GM19324 (cell line): ENCODE data around the gene POU2AF3.
"Not testable (repeated sequence)": the region's sequence is repeated elsewhere in the genome, so short reads cannot be mapped to it uniquely, and the experiment has no call there.

Experiments
- ATAC-seq: cut with Tn5 transposase; IDR thresholded peaks from one replicate; pipeline ENCODE4 v1.9.1; 2021; ENCODE audit warnings: mild to moderate bottlenecking, moderate library complexity; ENCODE audit not compliant: unreplicated experiment, low FRiP score

POU2AF3 gene

DNA sequence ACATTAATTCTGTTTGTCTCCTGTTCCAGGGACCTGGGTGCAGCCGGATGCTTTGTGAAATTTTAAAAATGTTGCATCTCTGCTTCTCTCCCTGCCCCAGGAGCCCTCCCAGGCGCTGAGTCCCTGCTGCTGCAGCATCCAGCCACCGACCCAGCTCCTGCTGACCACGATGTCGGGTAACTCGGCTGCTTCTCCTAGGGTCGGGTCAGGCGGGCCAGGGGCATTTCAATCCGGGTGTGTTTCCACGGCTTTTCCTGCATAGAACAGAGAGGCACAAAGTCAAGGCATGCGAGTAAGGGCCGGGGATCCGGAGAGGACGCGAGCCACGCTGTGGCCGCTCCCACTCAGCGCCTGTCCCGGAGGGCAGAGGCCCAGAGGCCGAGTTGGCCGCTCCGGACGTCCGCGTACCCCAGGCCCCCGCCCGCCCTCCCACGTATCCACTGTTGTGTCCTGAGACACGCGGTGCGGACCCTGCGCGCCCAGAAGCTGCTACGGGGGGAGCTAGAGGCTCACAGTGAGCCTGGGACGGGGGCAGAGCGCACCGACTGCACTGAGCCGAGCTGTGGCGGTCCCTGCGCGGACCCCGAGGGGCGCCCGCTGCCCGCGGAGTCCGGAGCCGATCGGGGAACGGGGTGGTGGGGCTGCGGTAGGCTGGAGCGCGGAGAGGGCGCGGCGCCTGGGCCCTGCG lies at the start of gene POU2AF3:
POU2AF3 (plus strand) TSS at position 134 of the 688 bp plus-strand sequence; CDS start at position 170, 36 bp downstream.
- ATAC-seq, result no peak

DNA sequence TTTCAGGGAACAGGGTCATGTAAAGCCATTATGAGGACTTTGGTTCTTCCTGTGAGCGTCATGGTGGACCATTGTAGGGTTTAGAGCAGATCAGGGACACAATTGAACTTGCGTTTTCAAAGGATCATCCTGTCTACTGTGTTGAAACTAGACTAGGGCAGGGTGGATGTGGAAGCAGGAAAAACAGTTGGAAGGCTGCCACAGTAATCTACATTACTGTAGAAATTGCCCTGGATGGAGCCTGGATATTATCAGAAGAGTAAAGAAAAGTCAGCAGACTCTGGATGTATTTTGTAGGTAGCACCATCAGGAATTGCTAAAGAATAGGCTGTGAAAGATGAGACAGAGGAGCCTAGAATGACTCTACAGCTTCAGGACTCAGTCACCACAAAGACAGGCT lies 47.4 kb upstream of the POU2AF3 start:
- no peak for ATAC-seq

DNA sequence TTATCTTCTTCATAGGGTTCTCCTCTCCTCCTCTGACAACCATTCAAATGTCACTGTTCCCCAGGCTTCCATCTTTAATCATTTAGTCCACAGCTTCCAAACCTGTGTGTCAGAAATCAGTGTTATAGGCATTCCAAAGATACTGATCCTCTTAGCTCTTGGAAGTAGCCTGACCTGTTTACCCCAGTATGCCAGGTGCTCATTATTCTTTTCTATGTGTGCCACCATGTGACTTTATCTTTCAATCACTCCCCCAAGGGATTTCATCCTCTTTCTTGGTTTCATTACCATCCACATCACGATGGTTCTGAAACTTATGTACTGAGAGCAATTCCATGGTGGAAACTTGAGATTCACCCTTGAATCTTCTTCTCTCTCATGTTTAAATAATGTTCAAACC lies 45.2 kb upstream of the POU2AF3 start:
- ATAC-seq, result no peak

DNA sequence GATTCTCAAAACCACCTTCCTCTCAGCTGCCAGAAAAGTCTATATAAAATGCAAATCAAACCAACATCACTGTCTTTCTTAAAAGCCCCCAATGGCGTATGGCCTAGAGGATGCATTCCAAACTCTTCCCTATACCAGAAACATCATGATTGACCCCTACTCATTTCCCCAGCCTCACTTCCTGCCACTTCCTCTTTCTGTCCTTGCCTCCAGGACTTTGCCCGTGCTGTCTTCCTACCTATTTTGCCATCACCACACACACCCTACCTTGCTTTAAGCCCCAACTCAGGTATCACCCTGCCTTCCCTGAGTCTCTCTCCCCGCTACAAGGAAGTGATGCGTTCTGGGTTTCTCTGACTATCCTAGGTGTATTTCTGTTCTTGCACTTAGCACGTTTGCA lies 44.7 kb upstream of the POU2AF3 start:
- no peak for ATAC-seq

DNA sequence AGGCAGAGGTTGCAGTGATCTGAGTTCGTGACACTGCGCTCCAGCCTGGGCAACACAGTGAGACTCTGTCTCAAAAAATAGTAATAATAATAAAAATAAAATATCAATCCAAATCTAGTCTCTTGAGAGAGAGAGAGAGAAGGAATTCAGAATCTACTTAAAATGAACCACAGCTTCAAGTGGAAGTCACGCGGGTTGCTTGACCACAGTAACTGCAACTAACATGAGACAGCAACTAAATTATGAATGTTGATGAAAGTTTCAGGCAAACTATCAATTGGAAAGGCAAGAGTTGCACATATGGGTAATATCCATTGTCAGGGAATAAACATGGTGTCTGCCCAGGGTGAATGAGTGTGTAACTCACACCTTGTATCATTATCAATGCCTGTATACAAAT lies 40.3 kb upstream of the POU2AF3 start:
- ATAC-seq, result no peak

GRCh38 chr11:111259896-111260295 lies 38.5 kb upstream of the POU2AF3 start:
- ATAC-seq, result no peak

DNA sequence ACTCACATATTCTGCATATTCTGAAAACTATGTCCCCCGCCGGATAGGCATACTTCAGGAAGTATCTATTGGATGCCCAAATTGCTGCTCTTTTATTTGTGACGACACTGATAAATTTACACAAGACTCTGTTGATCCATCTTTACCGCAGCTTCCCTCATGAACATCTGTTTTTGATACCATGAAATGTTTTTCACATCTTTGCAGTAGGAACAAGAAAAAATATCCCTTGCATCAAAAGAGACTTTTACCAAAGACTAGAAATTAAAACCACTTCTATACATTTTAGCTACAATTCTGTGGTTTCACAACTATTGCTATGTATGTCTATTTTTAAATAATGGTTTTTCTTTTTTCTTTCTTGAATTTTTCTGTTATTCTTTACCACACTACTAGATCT lies 37.5 kb upstream of the POU2AF3 start:
- no peak for ATAC-seq

GRCh38 chr11:111264646-111265045 lies 33.7 kb upstream of the POU2AF3 start:
- no peak for ATAC-seq

DNA sequence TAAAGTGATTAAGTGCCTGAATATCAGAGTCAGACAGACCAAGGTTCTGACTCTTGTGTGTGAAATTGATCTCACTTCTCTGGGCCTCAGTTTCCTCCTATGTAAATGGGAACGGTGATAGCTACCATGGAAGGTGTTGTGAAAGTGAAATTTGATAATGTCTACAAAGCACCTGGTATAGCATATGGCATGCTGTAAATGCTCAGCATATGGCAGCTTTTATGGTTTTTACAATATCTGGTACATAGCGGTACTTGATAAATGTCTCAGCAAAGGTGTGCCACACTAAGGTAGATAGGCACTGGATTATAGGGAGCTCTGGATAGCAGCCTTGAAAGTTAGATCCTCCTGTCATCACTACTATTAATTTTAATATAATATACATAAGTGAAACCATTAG lies 32.9 kb upstream of the POU2AF3 start:
- no peak for ATAC-seq

- not testable (repeated sequence) for ATAC-seq
These were observed 30.0 kb upstream of the POU2AF3 start for GRCh38 chr11:111268303-111268702.

DNA sequence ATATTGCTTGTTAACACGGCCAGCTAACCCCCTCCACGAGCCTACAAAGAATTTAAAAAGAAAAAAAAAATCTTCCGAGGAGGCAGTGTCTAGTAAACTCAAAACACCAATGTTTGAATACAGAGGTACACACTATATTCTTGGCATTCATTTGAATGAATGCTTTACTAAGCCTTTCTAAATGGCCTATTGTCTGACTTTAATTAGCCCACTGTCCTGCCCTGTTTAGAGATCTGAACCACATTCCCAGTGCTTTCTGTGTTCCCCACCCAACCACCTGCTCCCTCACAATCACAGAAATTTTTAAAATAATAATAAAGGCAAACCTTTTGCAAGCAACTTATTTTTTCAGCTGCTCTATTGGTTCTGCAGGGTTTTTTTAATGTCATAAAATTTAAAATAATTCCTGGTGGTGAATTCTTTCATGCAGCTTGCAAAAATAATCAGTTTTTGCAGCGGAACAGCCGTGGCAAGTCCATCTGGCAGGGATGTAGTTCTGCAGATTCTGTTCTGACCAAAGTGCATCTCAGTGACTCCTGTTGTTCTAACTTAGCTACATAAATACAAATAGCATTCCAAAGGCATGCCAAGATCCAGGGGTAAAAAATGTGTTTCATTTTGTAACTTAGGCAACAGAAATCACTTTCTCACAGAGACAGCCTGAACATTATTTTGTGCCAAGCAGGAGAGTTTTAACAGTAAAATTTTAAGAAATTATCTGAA lies 29.0 kb upstream of the POU2AF3 start:
- no peak for ATAC-seq

- peak; percentile 59 for ATAC-seq
These were observed 25.9 kb upstream of the POU2AF3 start for GRCh38 chr11:111272420-111272819.

- ATAC-seq, result no peak
These were observed 15.7 kb upstream of the POU2AF3 start for GRCh38 chr11:111282562-111283075.

GRCh38 chr11:111283945-111284481 lies 14.3 kb upstream of the POU2AF3 start:
- ATAC-seq, result no peak

- ATAC-seq, result no peak
These were observed 12.9 kb upstream of the POU2AF3 start for GRCh38 chr11:111285189-111286091.

GRCh38 chr11:111291764-111292163 lies 6.6 kb upstream of the POU2AF3 start:
- no peak for ATAC-seq

- ATAC-seq, result not testable (repeated sequence)
These were observed 5.9 kb upstream of the POU2AF3 start for GRCh38 chr11:111292408-111292807.

GRCh38 chr11:111296196-111296595 lies 2.1 kb upstream of the POU2AF3 start:
- no peak for ATAC-seq

GRCh38 chr11:111297696-111298095 lies 650 bp upstream of the POU2AF3 start:
- ATAC-seq, result no peak
